Parathyroid adenoma (tissue), 2 donors: Measurements from ENCODE around the gene FBXL22.

Experiments
- H2AFZ ChIP-seq: fragments of 300-600 bp; sonication (generic); one replicate; pipeline ENCODE4 v1.7.0; 2017; ENCODE audit warnings: antibody characterized with exemption, mild to moderate bottlenecking
- H3K27ac ChIP-seq: fragments of 300-600 bp; sonication (generic); one replicate; pipeline ENCODE4 v1.7.0; 2017
- H3K27me3 ChIP-seq: fragments of 300-600 bp; sonication (generic); one replicate; pipeline ENCODE4 v1.7.0; 2017; ENCODE audit warnings: low read length; ENCODE audit not compliant: control insufficient read depth, insufficient read depth
- H3K36me3 ChIP-seq: fragments of 300-600 bp; sonication (generic); one replicate; pipeline ENCODE4 v1.7.0; 2017; ENCODE audit warnings: low read length; ENCODE audit not compliant: control insufficient read depth, insufficient read depth
- H3K4me1 ChIP-seq: fragments of 300-600 bp; sonication (generic); one replicate; pipeline ENCODE4 v1.7.0; 2017; ENCODE audit warnings: control low read depth
- H3K4me2 ChIP-seq: fragments of 300-600 bp; sonication (generic); one replicate; pipeline ENCODE4 v1.7.0; 2017; ENCODE audit warnings: low read length
- H3K4me3 ChIP-seq: fragments of 300-600 bp; sonication (generic); one replicate; pipeline ENCODE4 v1.7.0; 2017; ENCODE audit warnings: low read depth, low read length
- H3K79me2 ChIP-seq: fragments of 300-600 bp; sonication (generic); one replicate; pipeline ENCODE4 v1.7.0; 2017; ENCODE audit warnings: control low read depth
- H3K9ac ChIP-seq: fragments of 300-600 bp; sonication (generic); one replicate; pipeline ENCODE4 v1.7.0; 2017; ENCODE audit warnings: mild to moderate bottlenecking
- H3K9me3 ChIP-seq: fragments of 300-600 bp; sonication (generic); one replicate; pipeline ENCODE4 v1.7.0; 2017; ENCODE audit warnings: low read length; ENCODE audit not compliant: control insufficient read depth
- TF ChIP-seq, protein P1 (sequence below): fragments of 300-600 bp; sonication (generic); IDR thresholded peaks from one replicate; pipeline ENCODE4 v1.7.0; 2017; ENCODE audit warnings: antibody characterized with exemption, mild to moderate bottlenecking
- donor health status: primary hyperparathyroidism.

FBXL22 gene, protein sequence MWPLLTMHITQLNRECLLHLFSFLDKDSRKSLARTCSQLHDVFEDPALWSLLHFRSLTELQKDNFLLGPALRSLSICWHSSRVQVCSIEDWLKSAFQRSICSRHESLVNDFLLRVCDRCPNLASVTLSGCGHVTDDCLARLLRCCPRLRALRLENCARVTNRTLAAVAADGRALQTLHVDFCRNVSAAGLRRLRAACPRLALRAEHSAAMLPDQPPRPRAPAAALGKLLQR

DNA sequence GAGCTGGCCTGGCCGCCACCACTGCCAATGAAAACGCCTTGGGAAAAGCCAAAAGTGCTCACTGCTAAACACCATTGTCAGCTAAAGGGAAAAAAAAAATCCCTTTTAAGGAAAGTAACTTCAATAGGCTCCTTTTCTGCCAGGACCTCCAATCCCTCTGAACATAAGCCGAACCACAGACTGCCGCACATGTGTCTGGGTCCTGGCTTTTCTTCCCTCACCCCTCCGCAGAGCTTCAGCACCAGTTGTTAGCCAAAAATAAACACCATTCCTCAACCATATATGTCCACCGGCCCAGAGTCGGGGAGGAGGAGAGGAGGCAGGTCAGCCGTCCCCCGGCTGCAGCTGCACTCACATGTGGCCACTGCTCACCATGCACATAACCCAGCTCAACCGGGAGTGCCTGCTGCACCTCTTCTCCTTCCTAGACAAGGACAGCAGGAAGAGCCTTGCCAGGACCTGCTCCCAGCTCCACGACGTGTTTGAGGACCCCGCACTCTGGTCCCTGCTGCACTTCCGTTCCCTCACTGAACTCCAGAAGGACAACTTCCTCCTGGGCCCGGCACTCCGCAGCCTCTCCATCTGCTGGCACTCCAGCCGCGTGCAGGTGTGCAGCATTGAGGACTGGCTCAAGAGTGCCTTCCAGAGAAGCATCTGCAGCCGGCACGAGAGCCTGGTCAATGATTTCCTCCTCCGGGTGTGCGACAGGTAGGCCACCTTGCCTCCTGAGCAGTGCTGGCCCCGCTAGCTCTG is at the start of gene FBXL22:
FBXL22 (plus strand) TSS at position 350 of the 753 bp plus-strand sequence; CDS start at position 356, 6 bp downstream.
- no peaks in the 10 kb centered on the region for H3K4me1 ChIP-seq
- no peak within 1 kb of the TSS for H3K4me2 ChIP-seq
- TF ChIP-seq, protein P1, sequence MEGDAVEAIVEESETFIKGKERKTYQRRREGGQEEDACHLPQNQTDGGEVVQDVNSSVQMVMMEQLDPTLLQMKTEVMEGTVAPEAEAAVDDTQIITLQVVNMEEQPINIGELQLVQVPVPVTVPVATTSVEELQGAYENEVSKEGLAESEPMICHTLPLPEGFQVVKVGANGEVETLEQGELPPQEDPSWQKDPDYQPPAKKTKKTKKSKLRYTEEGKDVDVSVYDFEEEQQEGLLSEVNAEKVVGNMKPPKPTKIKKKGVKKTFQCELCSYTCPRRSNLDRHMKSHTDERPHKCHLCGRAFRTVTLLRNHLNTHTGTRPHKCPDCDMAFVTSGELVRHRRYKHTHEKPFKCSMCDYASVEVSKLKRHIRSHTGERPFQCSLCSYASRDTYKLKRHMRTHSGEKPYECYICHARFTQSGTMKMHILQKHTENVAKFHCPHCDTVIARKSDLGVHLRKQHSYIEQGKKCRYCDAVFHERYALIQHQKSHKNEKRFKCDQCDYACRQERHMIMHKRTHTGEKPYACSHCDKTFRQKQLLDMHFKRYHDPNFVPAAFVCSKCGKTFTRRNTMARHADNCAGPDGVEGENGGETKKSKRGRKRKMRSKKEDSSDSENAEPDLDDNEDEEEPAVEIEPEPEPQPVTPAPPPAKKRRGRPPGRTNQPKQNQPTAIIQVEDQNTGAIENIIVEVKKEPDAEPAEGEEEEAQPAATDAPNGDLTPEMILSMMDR, result no peak
- H3K27ac ChIP-seq, result no peak within 1 kb of the TSS
- no peaks in the 10 kb centered on the region for H3K27me3 ChIP-seq
- H3K9ac ChIP-seq, result no peak within 1 kb of the TSS
- no peaks in the 10 kb centered on the region for H3K36me3 ChIP-seq
- H3K79me2 ChIP-seq, result no peaks in the 10 kb centered on the region
- H2AFZ ChIP-seq, result no peak within 1 kb of the TSS
- no peak within 1 kb of the TSS for H3K4me3 ChIP-seq
- H3K9me3 ChIP-seq, result no peaks in the 10 kb centered on the region

DNA sequence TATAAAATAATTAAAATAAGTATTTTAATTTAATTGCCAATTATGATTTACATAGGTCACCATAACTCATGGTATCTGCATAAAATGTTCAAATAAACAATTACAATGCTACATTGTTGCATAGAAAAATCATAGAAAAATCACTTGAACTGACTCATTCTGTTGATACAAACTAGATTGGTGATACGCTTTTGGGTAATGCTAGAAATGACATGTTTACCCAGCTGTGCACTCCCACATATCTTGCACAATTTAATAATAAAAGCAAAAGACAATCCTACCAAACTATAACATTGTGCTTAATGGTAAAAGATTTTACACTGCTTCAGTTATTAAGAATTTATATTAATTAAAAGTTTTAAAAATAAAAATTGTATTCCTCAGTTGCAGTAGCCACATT is 45.8 kb upstream of the FBXL22 start:
- no peak overlapping the region for H3K4me2 ChIP-seq
- no peaks in the 10 kb centered on the region for H3K9me3 ChIP-seq
- no peak overlapping the region for H3K27ac ChIP-seq
- no peaks in the 10 kb centered on the region for H3K79me2 ChIP-seq
- H3K4me1 ChIP-seq, result no peaks in the 10 kb centered on the region
- no peak overlapping the region for H2AFZ ChIP-seq
- no peaks in the 10 kb centered on the region for H3K36me3 ChIP-seq
- H3K9ac ChIP-seq, result no peak overlapping the region
- TF ChIP-seq, protein P1, result no peak
- no peak overlapping the region for H3K4me3 ChIP-seq
- no peaks in the 10 kb centered on the region for H3K27me3 ChIP-seq

DNA sequence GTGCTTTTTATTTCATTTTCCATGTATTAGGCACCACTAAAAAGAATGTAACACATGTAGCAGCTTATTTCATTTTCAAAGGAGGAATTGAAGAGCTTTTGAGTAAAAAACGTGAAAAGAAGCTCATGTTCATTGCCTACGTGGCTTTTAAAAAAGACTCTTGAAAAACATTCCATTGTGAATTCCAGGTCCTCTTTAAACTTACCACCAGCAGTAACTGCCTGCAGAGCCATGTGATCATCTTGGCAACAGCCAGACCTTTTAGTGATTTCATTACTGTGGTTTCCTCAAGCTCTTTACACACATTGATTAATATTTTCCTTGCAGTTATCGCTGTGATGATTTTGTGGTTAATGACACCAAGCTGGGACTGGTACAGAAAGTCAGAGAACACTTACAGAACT is 43.8 kb upstream of the FBXL22 start:
- Histone ChIP-seq H3K4me1 (no peaks in the 10 kb centered on the region), H3K4me3 (no peak overlapping the region), H2AFZ (no peak overlapping the region), H3K4me2 (no peak overlapping the region), H3K27ac (no peak overlapping the region), H3K9me3 (no peaks in the 10 kb centered on the region), H3K27me3 (no peaks in the 10 kb centered on the region), H3K79me2 (no peaks in the 10 kb centered on the region), H3K36me3 (no peaks in the 10 kb centered on the region), H3K9ac (no peak overlapping the region)
- TF ChIP-seq, protein P1, result no peak

DNA sequence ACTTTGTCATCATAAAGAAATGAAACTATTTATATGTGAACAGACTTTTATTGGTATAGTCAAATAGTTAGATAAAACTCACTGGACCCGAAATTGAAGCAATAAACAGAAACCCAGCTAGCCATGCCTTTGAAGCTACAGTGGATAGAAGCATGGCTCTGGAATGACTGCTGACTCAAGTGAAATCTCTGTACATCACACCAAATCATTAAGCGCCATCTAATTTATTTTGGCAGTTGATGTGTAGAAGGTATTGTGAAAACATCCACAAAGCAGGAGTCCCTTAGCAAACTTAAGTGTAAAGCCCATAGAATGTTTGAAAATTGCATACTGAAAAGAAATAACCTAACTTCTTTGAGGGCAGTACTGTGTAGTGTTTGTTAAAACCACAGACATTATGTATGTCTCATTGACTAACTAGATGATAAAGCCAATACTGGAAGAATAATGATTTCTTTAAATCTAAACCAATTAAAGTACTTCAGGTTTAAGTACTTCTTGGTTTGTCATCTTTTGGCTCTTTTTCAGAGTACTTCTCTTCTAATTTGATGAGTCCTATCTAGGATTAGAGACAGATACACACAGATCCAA is 42.8 kb upstream of the FBXL22 start:
- no peak overlapping the region for H3K9ac ChIP-seq
- TF ChIP-seq, protein P1, result no peak
- H3K9me3 ChIP-seq, result no peaks in the 10 kb centered on the region
- H3K79me2 ChIP-seq, result no peaks in the 10 kb centered on the region
- H3K27me3 ChIP-seq, result no peaks in the 10 kb centered on the region
- H2AFZ ChIP-seq, result no peak overlapping the region
- no peak overlapping the region for H3K4me3 ChIP-seq
- no peak overlapping the region for H3K4me2 ChIP-seq
- H3K4me1 ChIP-seq, result no peaks in the 10 kb centered on the region
- H3K36me3 ChIP-seq, result no peaks in the 10 kb centered on the region
- no peak overlapping the region for H3K27ac ChIP-seq
